GM12873 (cell line): ENCODE results near the gene MED12L.

Source experiments
- CTCF ChIP-seq: IDR thresholded peaks from 2 replicates; pipeline ENCODE4 v1.5.1; 2012; ENCODE audit warnings: low read depth, mild to moderate bottlenecking, moderate library complexity, low read length, control low read depth; ENCODE audit not compliant: insufficient read depth; ENCODE audit errors: missing control alignments

MED12L gene

DNA sequence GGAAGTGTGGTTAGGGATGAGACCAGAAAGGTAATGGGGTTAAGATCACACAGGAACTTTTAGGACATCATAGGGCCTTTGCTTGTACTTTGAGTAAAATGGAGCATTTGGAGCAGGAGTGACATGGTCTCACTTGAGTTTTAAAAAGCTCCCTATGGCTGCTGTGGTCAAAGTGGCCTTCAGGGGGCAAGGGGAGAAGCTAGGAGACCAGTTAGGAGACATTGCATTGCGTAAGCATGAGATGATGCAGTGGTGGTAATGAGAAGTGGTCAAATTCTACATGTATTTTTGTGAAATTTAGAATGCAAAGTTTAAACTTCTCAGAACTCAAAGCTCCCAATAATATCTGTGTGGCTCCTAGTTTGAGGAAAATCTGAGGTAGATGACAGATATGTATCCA is 27.9 kb downstream of the MED12L start:
- no peak for TF ChIP-seq CTCF

DNA sequence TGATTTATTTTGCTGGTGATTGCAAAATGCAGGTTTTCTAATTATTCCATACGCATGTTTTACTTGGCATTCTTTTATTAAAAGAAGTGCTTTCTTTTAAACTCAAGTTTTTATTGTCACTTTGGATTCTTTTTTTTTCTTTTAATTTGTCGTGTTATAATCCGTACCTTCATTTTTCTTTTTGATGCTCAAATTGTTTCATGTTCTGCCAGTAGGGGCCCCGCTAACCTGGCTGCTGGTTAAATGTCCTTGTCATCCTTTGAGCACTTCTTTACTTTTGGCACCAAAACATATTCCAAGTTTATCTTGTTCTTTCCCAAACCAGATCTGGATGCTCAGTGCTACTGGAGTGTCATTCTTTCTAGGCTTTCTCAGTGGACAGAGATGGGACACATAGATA is 31.6 kb downstream of the MED12L start:
- no peak for TF ChIP-seq CTCF

- no peak for TF ChIP-seq CTCF
Observed at GRCh38 chr3:151119188-151119587, 33.7 kb downstream of the MED12L start.

DNA sequence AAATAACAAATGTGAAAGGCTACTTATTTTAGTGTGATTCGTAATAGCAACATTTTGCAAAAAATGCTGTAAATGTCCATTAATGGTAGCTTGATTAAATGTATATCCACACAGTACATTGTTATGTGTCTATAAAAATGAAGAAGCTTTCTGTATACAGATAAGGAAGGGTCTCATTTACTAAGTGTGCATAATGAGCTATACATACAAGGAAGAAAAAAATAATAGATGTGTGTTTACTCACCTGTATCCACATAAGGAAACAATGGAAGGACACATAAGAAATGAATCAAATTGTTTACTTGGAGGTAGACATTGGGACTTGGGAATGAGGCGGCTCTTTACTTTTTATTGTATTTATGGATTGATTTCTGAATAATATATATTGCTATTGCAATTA is 34.9 kb downstream of the MED12L start:
- TF ChIP-seq CTCF = no peak

- no peak for TF ChIP-seq CTCF
Observed at GRCh38 chr3:151121016-151121415, 35.6 kb downstream of the MED12L start.

- TF ChIP-seq CTCF = no peak
Observed at GRCh38 chr3:151123827-151124226, 38.4 kb downstream of the MED12L start.

GRCh38 chr3:151124476-151124875 is 39.0 kb downstream of the MED12L start:
- no peak for TF ChIP-seq CTCF
